NCI-H460 (cell line): ENCODE measurements around the gene PKN2. TPM values are rescaled to one million over a fixed set of nuclear protein-coding genes. Genes with fewer than 3 reads are reported as not detected.

Source experiments
- DNase-seq: peaks from one replicate; pipeline ENCODE4 v3.0.0-alpha.2; 2016; ENCODE audit warnings: low read depth; ENCODE audit errors: extremely low read depth
- total RNA-seq: library from RNA; depleted of rRNA; stranded (reverse); fragments of >200 nt; shearing (Covaris generic); gene quantifications from 2 replicates; pipeline ENCODE4 v1.2.3, GENCODE V29; 2014

Gene PKN2
- total RNA-seq, 1 experiment from 2014 or later = 29.9 TPM

GRCh38 chr1:88730995-88731394, 46.9 kb downstream of the PKN2 start:
- no peak for DNase-seq

DNA sequence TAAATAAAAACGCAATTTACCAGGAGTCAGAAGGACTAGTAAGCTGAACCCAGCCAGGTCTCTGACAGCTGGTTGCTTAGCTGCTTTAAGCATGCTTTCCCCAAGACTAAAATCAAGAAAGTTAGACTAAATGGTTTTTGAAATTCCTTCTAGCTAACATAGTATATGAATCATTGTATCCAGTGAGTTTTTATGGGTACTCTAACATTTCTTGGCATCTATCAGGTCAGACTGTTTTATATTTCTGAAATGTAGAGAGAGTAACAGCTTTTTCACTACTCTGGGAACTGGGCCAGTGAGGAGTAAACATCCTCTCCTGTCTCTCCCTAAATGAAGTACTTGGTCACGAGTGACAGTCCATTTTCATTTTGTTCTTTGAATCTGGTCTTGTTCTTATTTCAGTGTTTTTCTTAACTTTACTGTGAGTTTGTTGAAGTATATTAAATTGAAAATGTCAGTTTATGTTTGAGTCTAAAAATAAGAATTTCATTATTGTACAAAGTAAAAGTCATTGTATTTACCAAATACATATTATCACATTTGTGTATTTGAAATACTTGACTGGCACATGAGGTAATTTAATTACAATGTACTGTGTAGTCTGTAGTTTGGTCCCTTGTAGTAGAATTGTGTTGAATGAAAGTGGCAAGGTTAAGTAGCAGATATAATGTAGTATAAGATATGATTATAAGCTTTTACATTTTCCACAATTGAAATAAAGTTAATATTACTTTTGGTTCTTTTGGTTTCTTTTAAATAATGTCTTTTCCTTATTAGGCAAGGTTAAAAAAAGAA, 47.6 kb downstream of the PKN2 start:
- DNase-seq = no peak

- no peak for DNase-seq
Observed at GRCh38 chr1:88735382-88735781, 51.3 kb downstream of the PKN2 start.

DNA sequence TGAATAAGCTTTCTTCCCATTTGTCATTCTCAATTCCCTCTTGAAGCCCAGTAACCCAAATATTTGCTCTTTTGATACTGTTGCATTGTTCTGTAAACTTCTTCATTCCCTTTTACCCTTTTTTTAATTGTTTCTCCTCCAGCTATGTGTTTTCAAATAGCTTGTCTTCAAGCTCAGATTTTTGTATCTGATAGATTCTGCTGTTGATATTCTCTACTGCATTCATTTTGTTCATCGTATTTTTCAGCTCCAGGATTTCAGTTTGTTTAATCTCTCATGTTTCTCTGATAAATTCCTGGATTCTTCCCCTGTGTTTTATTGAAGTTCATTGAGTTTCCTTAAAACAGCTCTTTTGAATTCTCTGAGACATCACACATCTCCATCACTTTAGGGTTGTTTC, 51.8 kb downstream of the PKN2 start:
- no peak for DNase-seq

DNA sequence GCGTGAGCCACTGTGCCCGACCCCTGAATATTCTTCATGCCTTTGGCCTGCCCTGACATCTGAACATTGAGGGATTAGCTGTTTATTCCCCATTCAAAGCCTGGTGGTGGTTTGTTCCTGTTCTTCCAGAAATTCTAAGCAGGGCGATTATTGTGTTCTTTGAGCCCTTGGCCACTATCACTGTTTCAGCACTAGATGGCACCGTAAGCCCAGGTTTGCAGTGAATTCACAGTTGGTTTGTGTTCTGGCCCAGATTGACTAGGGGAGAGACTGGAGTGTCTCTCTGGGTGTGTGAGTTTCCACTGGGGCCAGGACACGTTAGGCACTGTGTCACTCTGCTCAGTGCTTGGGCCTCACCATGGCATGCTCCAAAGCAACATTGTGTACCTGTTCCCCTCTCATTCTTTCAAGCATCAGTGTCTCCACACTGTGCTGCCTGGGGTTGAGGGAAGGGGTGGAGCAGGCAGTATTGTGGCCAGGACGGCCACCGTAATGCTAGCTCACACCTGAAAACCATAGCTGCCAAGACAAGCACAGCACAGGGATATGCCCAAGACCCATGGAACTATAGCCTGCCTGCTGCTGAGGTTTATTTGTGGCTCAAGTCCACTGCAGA, 52.7 kb downstream of the PKN2 start:
- peak; percentile 8 for DNase-seq

GRCh38 chr1:88737338-88737927, 53.4 kb downstream of the PKN2 start:
- DNase-seq = no peak

- no peak for DNase-seq
Observed at GRCh38 chr1:88740784-88741183, 56.7 kb downstream of the PKN2 start.

- no peak for DNase-seq
Observed at GRCh38 chr1:88741413-88741812, 57.3 kb downstream of the PKN2 start.

DNA sequence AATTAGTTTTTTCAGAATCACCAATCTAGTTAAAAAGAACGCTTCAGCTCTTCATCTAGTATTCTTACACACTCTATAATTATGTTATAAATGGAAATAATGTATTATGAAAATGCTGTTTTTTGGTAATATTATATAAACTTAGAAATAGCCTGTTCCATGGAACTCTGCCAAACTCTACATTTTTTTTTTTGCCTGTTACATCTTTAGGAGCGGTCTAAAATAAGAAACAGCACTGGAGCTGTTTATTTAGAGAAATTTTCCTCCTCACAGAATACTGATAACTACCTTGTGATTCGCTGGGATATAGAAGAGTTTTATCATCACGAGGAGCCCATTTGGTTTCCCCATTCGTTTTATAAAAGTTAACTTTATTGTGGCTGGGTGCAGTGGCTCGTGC, 58.5 kb downstream of the PKN2 start:
- no peak for DNase-seq

- DNase-seq = no peak
Observed at GRCh38 chr1:88744142-88744541, 60.1 kb downstream of the PKN2 start.

DNA sequence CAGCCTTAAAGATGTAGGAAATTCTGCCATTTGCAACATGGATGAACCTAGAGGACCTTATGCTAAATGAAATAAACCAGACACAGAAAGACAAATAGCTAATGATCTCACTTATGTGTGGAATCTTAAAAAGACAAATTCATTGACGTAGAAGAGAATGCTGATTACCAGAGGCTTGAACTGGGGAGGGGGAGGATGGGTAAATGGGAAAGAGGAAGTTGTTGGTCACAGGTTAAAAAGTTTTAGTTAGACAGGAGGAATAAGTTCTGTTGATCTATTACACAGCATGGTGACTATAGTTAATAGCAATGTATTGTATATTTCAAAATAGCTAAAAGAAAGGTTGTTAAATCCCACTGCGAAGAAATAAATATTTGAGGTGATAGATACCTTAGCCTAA, 62.8 kb downstream of the PKN2 start:
- no peak for DNase-seq

DNA sequence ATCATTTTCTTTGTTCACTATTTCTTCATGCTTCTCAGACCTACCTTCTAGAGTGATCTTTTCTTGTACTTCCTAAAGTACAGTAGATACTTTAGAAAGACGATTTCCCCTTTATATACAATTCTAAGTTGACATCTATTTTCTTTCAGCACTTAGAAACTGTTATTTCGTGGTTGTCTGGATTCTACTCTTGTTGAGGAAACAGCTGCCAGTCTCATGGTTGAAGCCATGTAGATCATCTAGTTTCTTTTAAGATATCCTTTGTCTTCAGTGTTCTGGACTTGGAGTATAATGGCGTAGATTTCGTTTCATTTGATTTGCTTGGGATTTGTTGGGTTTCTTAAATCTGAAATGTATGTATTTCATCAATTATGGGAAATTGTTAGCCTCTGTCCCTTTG, 67.6 kb downstream of the PKN2 start:
- no peak for DNase-seq

- no peak for DNase-seq
Observed at GRCh38 chr1:88753506-88753905, 69.4 kb downstream of the PKN2 start.

DNA sequence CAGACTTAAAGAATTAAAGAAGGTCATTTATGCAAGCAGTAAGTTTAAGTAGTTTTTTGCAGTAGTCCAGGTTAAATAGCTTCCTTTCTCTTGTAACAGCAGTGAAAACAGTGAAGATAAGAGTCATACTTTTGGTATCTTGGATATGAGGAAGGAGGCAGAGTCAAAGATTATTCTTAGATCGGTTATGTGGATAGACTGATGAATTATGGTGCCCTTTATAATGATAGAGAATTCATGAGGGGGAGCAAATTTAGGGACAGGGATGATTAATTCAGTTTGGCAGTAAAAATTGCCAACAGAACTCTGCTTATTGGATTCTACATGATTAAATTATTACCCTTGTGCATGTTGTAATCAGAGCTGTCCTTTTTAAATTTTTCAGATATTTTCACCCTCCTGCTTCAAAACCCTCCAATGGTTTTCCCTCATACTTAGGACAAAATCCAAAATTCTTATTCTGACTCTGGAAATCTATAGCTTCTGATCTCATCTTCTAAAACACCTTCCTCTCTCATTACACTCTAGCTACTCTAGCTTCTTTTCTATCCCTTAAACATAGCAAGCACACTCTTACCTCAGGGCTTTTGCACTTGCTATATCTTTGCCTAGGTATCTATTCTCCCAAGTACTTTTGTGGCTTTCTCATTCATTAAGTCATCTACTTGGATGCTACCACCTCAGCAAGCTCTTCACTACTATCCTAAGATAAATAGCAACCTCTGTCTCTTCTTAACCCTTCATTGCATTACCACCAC, 79.8 kb downstream of the PKN2 start:
- no peak for DNase-seq

GRCh38 chr1:88768187-88768586, 84.1 kb downstream of the PKN2 start:
- no peak for DNase-seq

DNA sequence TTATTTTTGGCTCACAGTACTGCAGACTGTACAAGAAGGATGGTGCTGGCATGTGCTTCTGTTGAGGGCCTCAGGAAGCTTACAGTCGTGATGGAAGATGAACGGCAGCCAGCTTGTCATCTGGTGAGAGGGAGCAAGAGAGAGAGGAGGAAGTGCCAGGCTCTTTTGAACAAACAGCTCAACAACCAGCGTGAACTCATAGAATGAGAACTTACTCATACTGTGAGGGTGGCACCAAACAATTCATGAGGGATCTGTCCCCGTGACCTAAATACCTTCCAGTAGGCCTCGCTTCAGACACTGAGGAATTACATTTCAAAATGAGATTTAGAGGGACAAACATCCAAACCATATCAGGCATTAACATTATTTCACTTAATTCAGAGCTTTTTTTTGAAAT, 84.7 kb downstream of the PKN2 start:
- DNase-seq = no peak

DNA sequence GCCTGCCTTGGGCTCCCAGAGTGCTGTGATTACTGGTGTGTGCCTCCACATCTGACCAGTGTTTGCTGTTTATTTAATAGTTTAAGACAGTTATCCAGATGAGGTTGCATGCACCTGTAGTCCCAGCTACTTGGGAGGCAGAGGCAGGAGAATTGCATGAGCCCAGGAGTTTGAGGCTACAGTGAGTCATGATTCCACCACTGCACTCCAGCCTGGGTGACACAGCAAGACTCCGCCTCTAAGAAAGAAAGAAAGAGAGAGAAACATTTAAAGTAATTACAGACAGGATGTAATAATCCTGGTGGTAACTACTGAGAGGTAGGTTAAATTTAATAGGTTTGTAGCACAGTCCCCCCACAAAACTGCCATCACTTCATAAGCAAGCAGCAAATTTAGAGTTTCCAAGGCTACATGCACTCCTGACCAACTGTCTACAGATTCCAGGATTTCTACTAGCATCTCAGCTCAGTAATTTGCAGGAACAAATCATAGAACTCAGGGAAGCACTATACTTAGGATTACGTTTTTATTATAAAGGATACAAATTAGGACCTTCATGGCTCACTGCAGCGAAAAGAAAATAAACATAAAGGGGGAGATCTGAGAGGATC, 89.6 kb downstream of the PKN2 start:
- peak; percentile 9 for DNase-seq

DNA sequence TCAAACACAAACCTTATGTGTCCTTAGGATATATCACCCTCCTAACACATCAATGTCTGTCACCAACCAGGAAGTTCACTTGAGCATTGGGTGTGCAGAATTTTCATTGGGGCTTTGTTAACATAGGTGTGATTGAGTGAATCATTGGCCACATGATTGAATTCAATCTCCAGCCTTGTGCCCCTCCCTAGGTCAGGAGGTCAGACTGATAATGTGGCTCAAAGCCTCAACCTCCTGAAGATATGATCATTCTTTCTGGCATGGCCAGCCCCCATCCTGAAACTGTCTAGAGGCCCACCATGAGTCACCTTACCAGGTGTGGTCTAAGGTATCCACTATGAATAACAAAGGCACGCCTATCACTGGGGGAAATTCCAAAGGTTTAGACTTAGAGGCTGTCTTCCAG, 90.1 kb downstream of the PKN2 start:
- no peak for DNase-seq

DNA sequence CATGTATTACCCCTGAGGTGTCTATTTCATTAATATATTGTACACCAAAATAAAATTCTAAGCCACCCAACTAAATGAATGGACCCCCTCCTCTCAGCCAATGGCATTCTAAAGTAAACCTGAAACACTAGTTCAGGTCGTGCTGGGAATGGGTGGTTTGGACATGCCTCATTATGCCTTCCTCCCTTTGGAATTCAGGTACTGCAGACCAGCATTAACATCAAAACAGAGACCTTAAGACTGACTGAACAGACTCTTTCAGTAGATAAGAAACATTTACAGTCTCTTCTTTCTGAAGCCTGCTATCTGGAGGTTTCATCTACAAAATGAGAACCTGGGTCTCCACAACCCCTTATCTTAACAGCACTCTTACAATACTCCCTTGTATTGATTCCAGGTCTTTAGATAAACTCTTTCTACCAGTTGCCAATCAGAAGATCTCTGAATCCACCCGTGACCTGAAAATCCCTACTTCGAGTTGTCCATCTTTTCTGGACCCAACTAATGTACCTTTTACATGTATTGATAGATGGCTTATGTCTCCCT, 93.6 kb downstream of the PKN2 start:
- no peak for DNase-seq

DNA sequence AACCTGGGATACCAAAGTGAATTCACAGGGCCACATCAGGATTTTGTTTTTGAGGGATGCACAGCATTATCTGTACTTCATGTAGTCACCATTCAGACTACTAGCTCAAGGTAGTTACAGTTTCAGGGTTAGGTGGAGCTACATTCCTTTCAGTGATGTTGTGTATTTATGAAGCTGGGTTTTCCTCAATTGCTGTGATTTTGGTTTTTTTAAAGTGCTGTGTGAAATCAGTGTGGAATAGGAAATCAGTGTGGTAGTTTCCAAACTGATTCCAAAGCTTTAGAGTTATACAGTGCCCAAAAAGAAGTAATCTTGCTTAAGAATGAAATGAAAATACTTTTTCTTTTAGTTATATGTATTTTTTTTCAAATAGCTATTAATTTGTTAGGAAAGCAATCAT, 95.8 kb downstream of the PKN2 start:
- DNase-seq = no peak

DNA sequence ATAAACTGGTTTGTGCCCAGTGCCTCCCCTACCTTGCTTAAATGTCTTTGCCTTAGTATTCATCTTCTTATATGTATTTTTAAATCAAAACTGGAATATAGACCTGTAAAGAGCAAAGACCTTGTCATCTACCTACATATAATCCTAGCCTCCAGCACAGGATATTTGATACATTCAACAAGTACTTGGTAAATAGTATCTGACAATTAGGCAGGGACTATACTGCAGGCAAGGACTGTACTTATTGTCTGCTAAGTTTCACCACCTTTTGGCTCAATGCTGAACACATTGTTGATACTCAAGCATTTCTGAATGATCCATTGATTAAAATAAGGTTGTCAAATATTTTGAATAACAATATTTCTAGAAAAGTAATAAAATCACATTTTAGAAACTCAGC, 96.4 kb downstream of the PKN2 start:
- no peak for DNase-seq
